OCI-LY1 (cell line): ENCODE results near the gene ATF6.

Experiments used
- H2AFZ ChIP-seq: fragments of 200-600 bp; sonication (generic), shearing (Covaris generic); 2 replicates; pipeline ENCODE4 v1.6.0; 2014; ENCODE audit warnings: antibody characterized with exemption, mild to moderate bottlenecking, low read length
- H3F3A ChIP-seq: fragments of 200-600 bp; sonication (generic), shearing (Covaris generic); 2 replicates; pipeline ENCODE4 v1.6.0; 2014; ENCODE audit warnings: mild to moderate bottlenecking, antibody characterized with exemption, low read length, moderate library complexity; ENCODE audit not compliant: insufficient read depth
- H3K27ac ChIP-seq: fragments of 200-600 bp; sonication (generic); 2 replicates; pipeline ENCODE4 v1.5.1; 2014; ENCODE audit warnings: low read length, mixed run types, mild to moderate bottlenecking, low read depth; ENCODE audit not compliant: poor library complexity, severe bottlenecking
- H3K27me3 ChIP-seq: fragments of 200-600 bp; sonication (generic); 2 replicates; pipeline ENCODE4 v1.6.0; 2014; ENCODE audit warnings: antibody characterized with exemption, mild to moderate bottlenecking, low read length, moderate library complexity; ENCODE audit not compliant: insufficient read depth
- H3K36me3 ChIP-seq: fragments of 200-600 bp; sonication (generic); 2 replicates; pipeline ENCODE4 v1.6.1; 2014; ENCODE audit warnings: mild to moderate bottlenecking, antibody characterized with exemption, low read length, moderate library complexity, mixed read lengths; ENCODE audit not compliant: insufficient read depth
- H3K4me1 ChIP-seq: fragments of 200-600 bp; sonication (generic); 2 replicates; pipeline ENCODE4 v1.5.1; 2014; ENCODE audit warnings: mild to moderate bottlenecking, low read length, moderate library complexity; ENCODE audit not compliant: insufficient read depth, severe bottlenecking
- H3K4me2 ChIP-seq: fragments of 200-600 bp; sonication (generic), shearing (Covaris generic); 2 replicates; pipeline ENCODE4 v1.6.1; 2014; ENCODE audit warnings: low read length
- H3K4me3 ChIP-seq: fragments of 200-600 bp; sonication (generic); 2 replicates; pipeline ENCODE4 v1.5.1; 2014; ENCODE audit warnings: low read length, low read depth, mild to moderate bottlenecking, mixed read lengths; ENCODE audit not compliant: poor library complexity, severe bottlenecking
- H3K79me2 ChIP-seq: fragments of 200-600 bp; shearing (Covaris generic); 2 replicates; pipeline ENCODE4 v1.6.1; 2016; ENCODE audit warnings: mixed run types, low read length, mixed read lengths; ENCODE audit not compliant: insufficient read depth
- H3K9ac ChIP-seq: fragments of 200-600 bp; sonication (generic), shearing (Covaris generic); 2 replicates; pipeline ENCODE4 v1.6.1; 2014; ENCODE audit warnings: mild to moderate bottlenecking, low read length, mixed read lengths
- H3K9me2 ChIP-seq: fragments of 200-600 bp; sonication (generic), shearing (Covaris generic); 2 replicates; pipeline ENCODE4 v1.6.1; 2014; ENCODE audit warnings: low read depth, mild to moderate bottlenecking, low read length, mixed read lengths
- H3K9me3 ChIP-seq: fragments of 200-600 bp; shearing (Covaris generic); 2 replicates; pipeline ENCODE4 v1.6.1; 2014; ENCODE audit warnings: low read length, mixed read lengths
- H4K20me1 ChIP-seq: fragments of 200-600 bp; sonication (generic), shearing (Covaris generic); 2 replicates; pipeline ENCODE4 v1.6.0; 2016; ENCODE audit warnings: mild to moderate bottlenecking, low read length; ENCODE audit not compliant: insufficient read depth
- EZH2 ChIP-seq: fragments of 200-600 bp; sonication (generic), shearing (Covaris generic); IDR thresholded peaks from 2 replicates; pipeline ENCODE4 v1.8.0; 2017; ENCODE audit warnings: borderline replicate concordance, mixed run types, mild to moderate bottlenecking, antibody characterized with exemption, low read length, moderate library complexity, mixed read lengths
- TF ChIP-seq, protein P1 (sequence below): fragments of 200-600 bp; sonication (generic), shearing (Covaris generic); IDR thresholded peaks from 2 replicates; pipeline ENCODE4 v1.5.1; 2017; ENCODE audit warnings: mild to moderate bottlenecking, antibody characterized with exemption, low read length, moderate library complexity, mixed read lengths

ATF6 gene

DNA sequence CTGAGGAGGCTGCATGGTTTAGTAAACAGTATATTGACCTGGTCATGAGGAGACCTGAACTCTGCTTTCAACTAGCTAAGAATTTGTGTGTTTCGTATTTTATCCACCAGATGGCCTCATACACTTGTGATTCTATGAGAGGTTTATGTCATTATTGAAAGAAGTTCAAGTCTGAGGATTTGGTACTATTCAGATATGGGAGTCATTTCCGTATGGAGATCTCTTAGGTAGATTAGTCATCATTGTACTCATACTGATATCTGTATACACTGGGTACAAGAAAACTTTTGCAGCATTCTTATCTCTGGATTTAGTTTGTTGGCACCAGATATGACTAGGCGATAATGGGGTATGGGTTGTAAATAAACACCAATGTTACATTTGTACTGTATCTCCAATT, 26.6 kb downstream of the ATF6 start:
- Histone ChIP-seq H3K9me3 (no peaks in the 10 kb centered on the region), H2AFZ (no peak overlapping the region), H3K27ac (no peak overlapping the region), H3K4me2 (no peak overlapping the region), H3K79me2 (no peaks in the 10 kb centered on the region), H3K4me3 (no peak overlapping the region), H3K27me3 (no peaks in the 10 kb centered on the region), H4K20me1 (no peaks in the 10 kb centered on the region), H3F3A (no peaks in the 10 kb centered on the region), H3K9me2 (no peaks in the 10 kb centered on the region), H3K4me1 (no peaks in the 10 kb centered on the region), H3K9ac (no peak overlapping the region), H3K36me3 (peaks cover 63% of the 10 kb centered on the region)
- TF ChIP-seq EZH2, result no peak
- TF ChIP-seq, protein P1, sequence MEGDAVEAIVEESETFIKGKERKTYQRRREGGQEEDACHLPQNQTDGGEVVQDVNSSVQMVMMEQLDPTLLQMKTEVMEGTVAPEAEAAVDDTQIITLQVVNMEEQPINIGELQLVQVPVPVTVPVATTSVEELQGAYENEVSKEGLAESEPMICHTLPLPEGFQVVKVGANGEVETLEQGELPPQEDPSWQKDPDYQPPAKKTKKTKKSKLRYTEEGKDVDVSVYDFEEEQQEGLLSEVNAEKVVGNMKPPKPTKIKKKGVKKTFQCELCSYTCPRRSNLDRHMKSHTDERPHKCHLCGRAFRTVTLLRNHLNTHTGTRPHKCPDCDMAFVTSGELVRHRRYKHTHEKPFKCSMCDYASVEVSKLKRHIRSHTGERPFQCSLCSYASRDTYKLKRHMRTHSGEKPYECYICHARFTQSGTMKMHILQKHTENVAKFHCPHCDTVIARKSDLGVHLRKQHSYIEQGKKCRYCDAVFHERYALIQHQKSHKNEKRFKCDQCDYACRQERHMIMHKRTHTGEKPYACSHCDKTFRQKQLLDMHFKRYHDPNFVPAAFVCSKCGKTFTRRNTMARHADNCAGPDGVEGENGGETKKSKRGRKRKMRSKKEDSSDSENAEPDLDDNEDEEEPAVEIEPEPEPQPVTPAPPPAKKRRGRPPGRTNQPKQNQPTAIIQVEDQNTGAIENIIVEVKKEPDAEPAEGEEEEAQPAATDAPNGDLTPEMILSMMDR, result peak; percentile 71

DNA sequence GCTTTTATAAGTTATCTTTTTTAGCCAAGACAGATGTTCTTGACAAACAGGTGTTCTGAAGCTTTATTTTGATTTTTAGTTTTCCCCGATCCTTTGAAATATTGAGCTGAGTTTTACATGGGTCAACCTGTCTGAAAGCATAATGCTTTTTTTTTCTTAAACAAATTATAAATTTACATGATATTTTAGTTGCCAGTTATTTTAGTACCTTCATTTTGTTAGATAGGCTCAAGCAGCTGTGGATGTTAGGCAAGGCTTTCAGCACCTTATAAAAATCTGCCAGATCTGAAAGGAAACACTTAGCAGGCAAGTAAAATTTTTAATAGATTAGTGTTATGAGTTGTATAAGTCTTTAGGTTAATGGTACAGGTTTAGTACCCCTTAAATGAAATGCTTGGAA, 33.7 kb downstream of the ATF6 start:
- Histone ChIP-seq H3K79me2 (no peaks in the 10 kb centered on the region), H4K20me1 (no peaks in the 10 kb centered on the region), H3K27ac (no peak overlapping the region), H3K4me3 (no peak overlapping the region), H3K9ac (no peak overlapping the region), H3F3A (no peaks in the 10 kb centered on the region), H3K9me3 (no peaks in the 10 kb centered on the region), H3K9me2 (no peaks in the 10 kb centered on the region), H3K27me3 (no peaks in the 10 kb centered on the region), H3K4me1 (no peaks in the 10 kb centered on the region), H2AFZ (no peak overlapping the region), H3K36me3 (peaks cover 46% of the 10 kb centered on the region), H3K4me2 (no peak overlapping the region)
- TF ChIP-seq, protein P1, result no peak
- no peak for TF ChIP-seq EZH2

DNA sequence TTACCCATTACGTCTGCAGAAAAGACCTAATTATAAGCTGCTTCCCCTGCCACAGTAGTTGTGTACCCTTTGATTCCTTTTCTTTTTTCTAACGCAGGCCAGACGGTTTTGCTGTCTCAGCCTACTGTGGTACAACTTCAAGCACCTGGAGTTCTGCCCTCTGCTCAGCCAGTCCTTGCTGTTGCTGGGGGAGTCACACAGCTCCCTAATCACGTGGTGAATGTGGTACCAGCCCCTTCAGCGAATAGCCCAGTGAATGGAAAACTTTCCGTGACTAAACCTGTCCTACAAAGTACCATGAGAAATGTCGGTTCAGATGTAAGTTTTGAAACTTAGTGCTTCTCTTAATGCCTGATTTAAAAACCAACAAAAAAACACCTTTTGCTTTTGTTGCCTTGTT, 35.8 kb downstream of the ATF6 start:
- peaks cover 26% of the 10 kb centered on the region for H3K36me3 ChIP-seq
- H3K9ac ChIP-seq, result no peak overlapping the region
- no peak overlapping the region for H3K4me3 ChIP-seq

More for the DNA sequence above, 35.8 kb downstream of the ATF6 start:
- H3K4me1 ChIP-seq, result no peaks in the 10 kb centered on the region
- no peaks in the 10 kb centered on the region for H4K20me1 ChIP-seq
- H3K4me2 ChIP-seq, result no peak overlapping the region
- no peak overlapping the region for H2AFZ ChIP-seq
- no peak overlapping the region for H3K27ac ChIP-seq
- H3F3A ChIP-seq, result no peaks in the 10 kb centered on the region
- TF ChIP-seq, protein P1, result no peak
- no peaks in the 10 kb centered on the region for H3K9me3 ChIP-seq
- no peaks in the 10 kb centered on the region for H3K9me2 ChIP-seq
- H3K79me2 ChIP-seq, result no peaks in the 10 kb centered on the region
- no peaks in the 10 kb centered on the region for H3K27me3 ChIP-seq
